Osteoblast (primary cell): ENCODE measurements around the gene AKAP6. TPM values are rescaled to one million over a fixed set of nuclear protein-coding genes. Genes with fewer than 3 reads are reported as not detected.

Experiments
- DNase-seq: peaks from one replicate; pipeline ENCODE4 v3.0.0; 2011; ENCODE audit warnings: low spot score, mixed read lengths; ENCODE audit not compliant: insufficient read length; ENCODE audit errors: missing footprints
- H2AFZ ChIP-seq: 2 replicates; pipeline ENCODE4 v1.6.0; 2011; ENCODE audit warnings: mild to moderate bottlenecking, low read length
- H3K27ac ChIP-seq: 2 replicates; pipeline ENCODE4 v1.5.1; 2011; ENCODE audit warnings: mild to moderate bottlenecking, low read depth, low read length, moderate library complexity
- H3K27me3 ChIP-seq: 2 replicates; pipeline ENCODE4 v1.6.0; 2012; ENCODE audit warnings: mild to moderate bottlenecking, control low read depth, inconsistent platforms, low read length, moderate library complexity; ENCODE audit not compliant: insufficient read depth
- H3K36me3 ChIP-seq: 2 replicates; pipeline ENCODE4 v1.5.1; 2011; ENCODE audit warnings: mild to moderate bottlenecking, low read length, control low read depth, moderate library complexity; ENCODE audit not compliant: insufficient read depth
- H3K4me1 ChIP-seq: 2 replicates; pipeline ENCODE4 v1.5.1; 2011; ENCODE audit warnings: mild to moderate bottlenecking, low read length, control low read depth, moderate library complexity; ENCODE audit not compliant: insufficient read depth
- H3K4me2 ChIP-seq: 2 replicates; pipeline ENCODE4 v1.6.0; 2011; ENCODE audit warnings: mild to moderate bottlenecking, low read length; ENCODE audit not compliant: insufficient read depth
- H3K4me3 ChIP-seq: fragments of 200-600 bp; sonication (generic); 3 replicates; pipeline ENCODE4 v1.5.1; 2012; ENCODE audit warnings: mild to moderate bottlenecking, low read length, inconsistent platforms; ENCODE audit not compliant: insufficient read depth
- H3K79me2 ChIP-seq: 2 replicates; pipeline ENCODE4 v1.6.0; 2012; ENCODE audit warnings: mild to moderate bottlenecking, low read length, control low read depth, inconsistent platforms; ENCODE audit not compliant: insufficient read depth
- H3K9me3 ChIP-seq: 2 replicates; pipeline ENCODE4 v1.5.1; 2011; ENCODE audit warnings: low read depth, low read length, control low read depth
- H4K20me1 ChIP-seq: 2 replicates; pipeline ENCODE4 v1.6.0; 2012; ENCODE audit warnings: mild to moderate bottlenecking, low read length, control low read depth; ENCODE audit not compliant: insufficient read depth
- CTCF ChIP-seq: IDR thresholded peaks from 2 replicates; pipeline ENCODE4 v1.5.1; 2011; ENCODE audit warnings: mild to moderate bottlenecking, low read depth, low read length, moderate library complexity; ENCODE audit errors: extremely low read depth
- total RNA-seq: library from RNA; depleted of rRNA; stranded (reverse); fragments of >200 nt; gene quantifications from 2 replicates; pipeline ENCODE4 v1.2.3, GENCODE V29; 2012

AKAP6 gene
- total RNA-seq, 1 donor, result 2.2 TPM

GRCh38 chr14:32754209-32754608 lies 425.1 kb downstream of the AKAP6 start:
- no peak for TF ChIP-seq CTCF

GRCh38 chr14:32756173-32756572 lies 427.1 kb downstream of the AKAP6 start:
- peaks cover under 1% of the 10 kb centered on the region for H3K4me1 ChIP-seq
- DNase-seq, result no peak
- no peaks in the 10 kb centered on the region for H3K36me3 ChIP-seq
- no peak overlapping the region for H2AFZ ChIP-seq
- no peak for TF ChIP-seq CTCF
- H4K20me1 ChIP-seq, result no peaks in the 10 kb centered on the region
- H3K4me3 ChIP-seq, result no peak overlapping the region
- no peak overlapping the region for H3K27ac ChIP-seq
- no peaks in the 10 kb centered on the region for H3K79me2 ChIP-seq
- H3K4me2 ChIP-seq, result no peak overlapping the region
- no peaks in the 10 kb centered on the region for H3K9me3 ChIP-seq
- H3K27me3 ChIP-seq, result no peaks in the 10 kb centered on the region

More at GRCh38 chr14:32754209-32754608, 425.1 kb downstream of the AKAP6 start:
- no peak overlapping the region for H2AFZ ChIP-seq
- DNase-seq, result no peak
- no peaks in the 10 kb centered on the region for H3K4me1 ChIP-seq
- no peak overlapping the region for H3K4me2 ChIP-seq
- H3K4me3 ChIP-seq, result no peak overlapping the region
- no peaks in the 10 kb centered on the region for H3K36me3 ChIP-seq
- H3K27me3 ChIP-seq, result no peaks in the 10 kb centered on the region
- no peaks in the 10 kb centered on the region for H3K79me2 ChIP-seq
- H3K27ac ChIP-seq, result no peak overlapping the region
- H3K9me3 ChIP-seq, result no peaks in the 10 kb centered on the region
- no peaks in the 10 kb centered on the region for H4K20me1 ChIP-seq

GRCh38 chr14:32756775-32757174 lies 427.7 kb downstream of the AKAP6 start:
- Histone ChIP-seq H3K36me3 (no peaks in the 10 kb centered on the region), H4K20me1 (no peaks in the 10 kb centered on the region), H3K27me3 (no peaks in the 10 kb centered on the region), H3K27ac (no peak overlapping the region), H3K79me2 (no peaks in the 10 kb centered on the region), H3K4me2 (no peak overlapping the region), H2AFZ (no peak overlapping the region), H3K4me3 (no peak overlapping the region), H3K4me1 (peaks cover 7% of the 10 kb centered on the region), H3K9me3 (no peaks in the 10 kb centered on the region)
- no peak for TF ChIP-seq CTCF
- no peak for DNase-seq

GRCh38 chr14:32757568-32757967 lies 428.5 kb downstream of the AKAP6 start:
- no peak for DNase-seq
- peaks cover 12% of the 10 kb centered on the region for H3K4me1 ChIP-seq

More at GRCh38 chr14:32757568-32757967, 428.5 kb downstream of the AKAP6 start:
- no peak overlapping the region for H3K4me3 ChIP-seq
- no peaks in the 10 kb centered on the region for H4K20me1 ChIP-seq
- H3K4me2 ChIP-seq, result no peak overlapping the region
- H3K9me3 ChIP-seq, result no peaks in the 10 kb centered on the region
- no peak overlapping the region for H2AFZ ChIP-seq
- H3K36me3 ChIP-seq, result no peaks in the 10 kb centered on the region
- H3K79me2 ChIP-seq, result no peaks in the 10 kb centered on the region
- no peak for TF ChIP-seq CTCF
- no peaks in the 10 kb centered on the region for H3K27me3 ChIP-seq
- no peak overlapping the region for H3K27ac ChIP-seq
